IPS-18c (cell line): ENCODE data around the gene BSDC1.
"Not testable (repeated sequence)": the region's sequence is repeated elsewhere in the genome, so short reads cannot be mapped to it uniquely, and the experiment has no call there.

Experiments used
- H3K4me3 ChIP-seq: 2 replicates; pipeline ENCODE4 v1.7.0; 2013; ENCODE audit warnings: low read depth, mild to moderate bottlenecking, low read length, moderate library complexity; ENCODE audit not compliant: insufficient read depth
- H3K9me3 ChIP-seq: one replicate; pipeline ENCODE4 v1.6.1; 2013; ENCODE audit warnings: mild to moderate bottlenecking, low read length, moderate library complexity; ENCODE audit not compliant: control insufficient read depth, insufficient read depth

BSDC1 gene

GRCh38 chr1:32365445-32365844, 28.8 kb downstream of the BSDC1 start:
- no peaks in the 10 kb centered on the region for H3K9me3 ChIP-seq
- no peak overlapping the region for H3K4me3 ChIP-seq

GRCh38 chr1:32364836-32365235, 29.4 kb downstream of the BSDC1 start:
- H3K9me3 ChIP-seq = no peaks in the 10 kb centered on the region
- no peak overlapping the region for H3K4me3 ChIP-seq

DNA sequence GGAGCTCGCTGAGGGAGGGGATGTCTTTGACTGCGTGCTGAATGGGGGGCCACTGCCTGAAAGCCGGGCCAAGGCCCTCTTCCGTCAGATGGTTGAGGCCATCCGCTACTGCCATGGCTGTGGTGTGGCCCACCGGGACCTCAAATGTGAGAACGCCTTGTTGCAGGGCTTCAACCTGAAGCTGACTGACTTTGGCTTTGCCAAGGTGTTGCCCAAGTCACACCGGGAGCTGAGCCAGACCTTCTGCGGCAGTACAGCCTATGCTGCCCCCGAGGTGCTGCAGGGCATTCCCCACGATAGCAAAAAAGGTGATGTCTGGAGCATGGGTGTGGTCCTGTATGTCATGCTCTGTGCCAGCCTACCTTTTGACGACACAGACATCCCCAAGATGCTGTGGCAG, 30.5 kb downstream of the BSDC1 start:
- no peaks in the 10 kb centered on the region for H3K9me3 ChIP-seq
- H3K4me3 ChIP-seq = no peak overlapping the region

DNA sequence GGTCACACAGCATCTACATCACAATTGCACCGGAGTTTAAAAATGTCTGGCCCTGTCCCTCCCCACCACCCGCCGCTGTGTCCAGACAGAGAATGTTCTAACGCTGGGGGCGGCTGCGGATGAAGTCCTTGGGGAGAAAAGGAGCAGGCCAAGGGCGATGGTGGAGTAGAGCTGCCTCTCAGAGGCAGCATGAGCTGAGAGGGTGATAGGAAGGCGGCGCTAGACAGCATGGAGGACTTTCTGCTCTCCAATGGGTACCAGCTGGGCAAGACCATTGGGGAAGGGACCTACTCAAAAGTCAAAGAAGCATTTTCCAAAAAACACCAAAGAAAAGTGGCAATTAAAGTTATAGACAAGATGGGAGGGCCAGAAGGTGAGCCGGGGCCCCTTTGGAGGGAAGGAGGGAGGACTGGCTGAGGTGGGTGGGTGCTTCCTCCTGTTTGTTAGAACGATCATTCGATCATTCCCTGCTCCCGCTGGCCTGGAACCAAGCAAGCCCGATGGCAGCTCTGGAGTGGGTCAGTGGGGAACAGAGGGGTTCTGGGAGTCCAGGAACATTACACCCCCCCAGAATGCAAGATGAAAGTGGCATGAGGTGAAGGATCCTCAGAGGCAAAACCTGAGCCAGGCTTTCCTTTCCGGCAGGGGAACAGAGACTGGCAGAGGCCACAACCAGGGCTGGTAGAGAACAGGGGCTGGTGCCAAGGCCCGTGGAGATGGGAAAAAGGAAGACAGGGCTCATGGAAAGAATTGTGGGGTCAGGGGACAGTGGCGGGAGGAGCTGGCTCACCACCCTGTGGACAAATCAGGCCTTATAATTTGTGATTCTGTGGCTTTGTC, 31.5 kb downstream of the BSDC1 start, which contains the start of the genes FAM229A and TSSK3:
Gene FAM229A, minus strand, starts transcription at position 12 of the 840 bp plus-strand sequence. CDS start 394 bp downstream, outside the sequence.
Gene TSSK3, plus strand, starts transcription at position 66 of the 840 bp plus-strand sequence. Its CDS starts 163 bp downstream, at position 229.
- no peaks in the 10 kb centered on the region for H3K9me3 ChIP-seq
- peak within 1 kb of the TSS; percentile 52 for H3K4me3 ChIP-seq

- peak overlapping the region; percentile 52 for H3K4me3 ChIP-seq
- no peaks in the 10 kb centered on the region for H3K9me3 ChIP-seq
Observed at GRCh38 chr1:32361674-32362473, 32.4 kb downstream of the BSDC1 start.

DNA sequence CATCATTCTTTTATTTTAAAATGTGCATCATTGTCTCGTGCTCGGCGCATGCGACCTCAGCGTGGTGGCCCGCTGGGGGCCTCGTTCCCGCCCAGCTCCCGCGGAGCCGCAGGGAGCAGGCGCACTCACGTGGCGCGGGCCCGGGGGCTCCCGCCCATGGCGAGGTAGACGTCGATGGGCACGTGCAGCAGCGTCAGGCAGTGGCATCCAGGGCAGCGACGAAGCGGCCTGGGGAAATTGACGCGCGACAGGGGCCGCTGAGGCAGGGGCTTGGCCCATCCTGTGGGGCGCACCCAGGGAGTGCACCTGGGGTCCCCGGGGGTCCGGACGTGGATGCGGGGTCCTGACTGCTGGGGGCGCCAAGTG, 33.0 kb downstream of the BSDC1 start:
- Histone ChIP-seq H3K9me3 (no peaks in the 10 kb centered on the region), H3K4me3 (no peak overlapping the region)

- Histone ChIP-seq H3K4me3 (no peak overlapping the region), H3K9me3 (no peaks in the 10 kb centered on the region)
Observed at GRCh38 chr1:32358435-32358834, 35.8 kb downstream of the BSDC1 start.

- Histone ChIP-seq H3K4me3 (no peak overlapping the region), H3K9me3 (no peaks in the 10 kb centered on the region)
Observed at GRCh38 chr1:32357614-32358013, 36.6 kb downstream of the BSDC1 start.

DNA sequence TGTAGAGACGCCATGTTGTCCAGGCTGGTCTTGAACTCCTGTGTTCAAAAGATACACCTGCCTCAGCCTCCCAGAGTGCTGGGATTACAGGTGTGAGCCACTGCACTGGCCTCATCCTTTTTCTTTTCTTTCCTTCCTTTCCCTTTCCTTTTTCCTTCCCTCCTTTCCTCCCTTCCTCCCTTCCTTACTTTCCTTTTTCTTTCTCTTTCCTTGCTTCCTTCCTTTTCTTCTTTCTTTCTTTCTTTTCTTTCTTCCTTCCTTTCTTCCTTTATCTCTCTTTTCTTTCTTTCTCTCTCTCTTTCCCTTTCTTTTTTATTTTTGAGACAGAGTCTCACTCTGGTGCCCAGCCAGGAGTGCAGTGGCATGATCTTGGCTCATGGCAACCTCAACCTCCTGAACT, 37.8 kb downstream of the BSDC1 start:
- Histone ChIP-seq H3K9me3 (no peaks in the 10 kb centered on the region), H3K4me3 (no peak overlapping the region)

- not testable (repeated sequence) for H3K4me3 ChIP-seq, H3K9me3 ChIP-seq
Observed at GRCh38 chr1:32355778-32356177, 38.5 kb downstream of the BSDC1 start.

DNA sequence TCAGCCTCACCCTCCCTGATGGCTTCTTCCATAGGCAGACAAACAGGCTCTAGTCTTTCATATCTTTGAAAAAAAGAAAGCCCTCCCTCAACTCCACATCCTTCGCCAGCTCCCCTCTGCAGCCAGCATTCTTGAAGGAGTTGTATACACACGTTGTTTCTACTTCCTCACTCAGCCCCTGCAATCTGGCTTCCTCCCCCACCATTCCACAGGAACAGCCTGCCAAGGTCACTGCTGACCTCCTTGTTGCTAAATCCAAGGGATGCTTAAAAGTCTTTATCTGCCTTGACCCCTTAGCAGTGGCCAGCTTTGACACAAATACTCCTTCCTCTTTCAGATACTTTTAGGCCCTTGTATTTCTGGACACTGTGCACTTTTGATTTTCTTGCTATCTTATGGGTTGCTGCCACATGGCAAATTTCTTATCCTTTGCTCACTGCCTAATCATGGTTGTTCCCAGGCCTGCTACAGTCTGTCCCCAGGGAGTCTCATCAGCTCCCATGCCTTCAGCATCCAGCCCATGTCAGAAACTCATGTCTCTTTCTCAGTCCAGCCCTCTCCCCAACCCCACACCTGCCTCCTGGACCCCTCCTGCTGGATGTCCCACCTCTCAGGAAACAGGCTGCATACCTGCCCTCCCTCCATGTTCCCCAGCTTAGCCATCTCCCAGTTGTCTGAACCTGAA, 40.2 kb downstream of the BSDC1 start:
- H3K4me3 ChIP-seq = no peak overlapping the region; the same call in 1 of the 2 replicates
- peaks cover 7% of the 10 kb centered on the region for H3K9me3 ChIP-seq

- H3K9me3 ChIP-seq = peaks cover 7% of the 10 kb centered on the region
- H3K4me3 ChIP-seq = no peak overlapping the region
Observed at GRCh38 chr1:32353431-32353830, 40.8 kb downstream of the BSDC1 start.

- Histone ChIP-seq H3K9me3 (peaks cover 7% of the 10 kb centered on the region), H3K4me3 (no peak overlapping the region)
Observed at GRCh38 chr1:32352831-32353383, 41.3 kb downstream of the BSDC1 start.

DNA sequence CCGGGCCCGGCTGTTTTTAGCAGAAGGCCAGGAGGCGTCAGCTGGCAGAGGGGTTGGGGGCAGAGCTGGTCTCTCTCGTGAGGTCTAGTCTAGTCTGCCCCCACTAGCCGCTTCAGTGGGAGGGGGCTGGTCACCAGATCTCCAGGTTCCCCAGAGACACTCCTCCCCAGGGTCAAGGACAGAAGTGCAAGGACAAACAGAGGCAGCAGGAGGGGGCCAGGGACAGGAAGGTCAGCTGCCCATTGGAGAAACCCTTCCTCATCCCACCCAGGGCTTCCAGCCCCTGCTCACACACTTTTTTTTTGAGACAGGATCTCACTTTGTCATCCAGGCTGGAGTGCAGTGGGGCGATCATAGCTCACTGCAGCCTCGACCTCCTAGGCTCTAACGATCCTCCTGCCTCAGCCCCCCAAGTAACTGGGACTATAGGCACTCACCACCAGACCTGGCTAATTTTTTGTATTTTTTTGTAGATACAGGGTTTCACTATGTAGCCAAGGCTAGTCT, 41.9 kb downstream of the BSDC1 start:
- peaks cover 7% of the 10 kb centered on the region for H3K9me3 ChIP-seq
- peak overlapping the region; percentile 65; the same call in 1 of the 2 replicates for H3K4me3 ChIP-seq

- H3K4me3 ChIP-seq = peak overlapping the region; percentile 88
Observed at GRCh38 chr1:32351399-32352238, 42.6 kb downstream of the BSDC1 start.

GRCh38 chr1:32350785-32351398, 43.3 kb downstream of the BSDC1 start:
- Histone ChIP-seq H3K9me3 (peaks cover 7% of the 10 kb centered on the region), H3K4me3 (peak overlapping the region; percentile 88)

More at GRCh38 chr1:32351399-32352238, 42.6 kb downstream of the BSDC1 start:
- H3K9me3 ChIP-seq = peaks cover 7% of the 10 kb centered on the region
